ENCODE results near the gene ADAMTS14.

Gene ADAMTS14

DNA sequence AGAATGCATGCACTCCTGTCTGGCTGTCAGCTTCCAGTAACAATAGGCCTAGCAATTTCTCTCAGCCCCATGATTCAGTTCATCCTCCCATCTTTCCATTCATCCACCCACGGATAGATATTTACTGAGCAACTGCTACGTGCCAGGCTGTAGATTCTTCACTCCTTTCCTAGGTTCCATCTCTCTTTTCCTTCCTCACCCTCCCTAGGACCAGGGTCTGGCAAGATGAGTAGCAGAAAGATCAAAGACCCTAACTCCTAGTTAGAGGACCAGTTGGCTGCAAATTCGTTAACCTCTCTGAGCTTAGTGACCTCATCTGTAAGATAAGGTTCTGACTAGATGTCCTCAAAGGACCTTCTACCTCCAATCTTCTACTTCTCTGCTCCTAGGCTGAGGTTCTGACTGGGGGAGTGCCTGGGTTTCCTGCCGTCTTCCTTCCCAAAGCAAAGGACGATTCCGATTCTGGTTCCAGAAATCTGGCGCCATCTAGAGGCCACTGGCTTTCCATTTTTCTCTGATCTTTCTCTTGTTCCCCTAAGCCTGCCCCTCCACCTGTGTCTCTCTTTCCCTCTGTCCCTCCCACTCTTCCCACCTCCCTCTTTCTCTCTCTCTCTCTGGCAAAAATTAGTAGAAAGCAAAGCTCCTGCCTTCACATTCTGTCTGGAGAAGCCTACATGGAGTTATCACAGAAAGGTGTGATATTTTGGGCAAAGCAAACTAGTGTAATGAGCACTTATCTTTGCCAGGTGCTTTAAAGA is 86.6 kb downstream of the ADAMTS14 start:
- CTCF ChIA-PET, result interaction anchor here (0.6 to 6.7 kb wide), 18 partner anchors 10 to 1373 kb away, joined by 3 to 93 read pairs (median 4); no protein-coding TSS in a partner anchor

DNA sequence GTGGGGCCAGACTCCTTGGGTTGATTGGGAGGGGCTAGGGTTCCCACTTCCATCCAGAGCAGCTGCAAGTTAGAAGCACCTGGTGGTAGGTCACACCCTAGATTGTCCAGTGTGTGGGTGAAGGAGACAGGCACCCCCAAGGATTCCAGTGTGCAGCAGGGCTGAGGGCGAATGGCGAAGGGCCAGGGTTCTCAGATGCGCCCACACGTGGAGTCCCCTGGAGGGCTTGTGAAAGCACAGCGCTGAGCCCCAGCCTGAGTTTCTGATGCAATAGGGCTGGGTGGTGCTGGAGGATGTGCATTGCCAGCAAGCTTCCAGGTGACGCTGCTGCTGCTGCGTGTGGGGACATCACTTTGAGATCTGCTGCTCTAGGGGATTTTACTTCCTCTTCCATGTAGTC is 87.5 kb downstream of the ADAMTS14 start:
- TF ChIP-seq, protein P1, sequence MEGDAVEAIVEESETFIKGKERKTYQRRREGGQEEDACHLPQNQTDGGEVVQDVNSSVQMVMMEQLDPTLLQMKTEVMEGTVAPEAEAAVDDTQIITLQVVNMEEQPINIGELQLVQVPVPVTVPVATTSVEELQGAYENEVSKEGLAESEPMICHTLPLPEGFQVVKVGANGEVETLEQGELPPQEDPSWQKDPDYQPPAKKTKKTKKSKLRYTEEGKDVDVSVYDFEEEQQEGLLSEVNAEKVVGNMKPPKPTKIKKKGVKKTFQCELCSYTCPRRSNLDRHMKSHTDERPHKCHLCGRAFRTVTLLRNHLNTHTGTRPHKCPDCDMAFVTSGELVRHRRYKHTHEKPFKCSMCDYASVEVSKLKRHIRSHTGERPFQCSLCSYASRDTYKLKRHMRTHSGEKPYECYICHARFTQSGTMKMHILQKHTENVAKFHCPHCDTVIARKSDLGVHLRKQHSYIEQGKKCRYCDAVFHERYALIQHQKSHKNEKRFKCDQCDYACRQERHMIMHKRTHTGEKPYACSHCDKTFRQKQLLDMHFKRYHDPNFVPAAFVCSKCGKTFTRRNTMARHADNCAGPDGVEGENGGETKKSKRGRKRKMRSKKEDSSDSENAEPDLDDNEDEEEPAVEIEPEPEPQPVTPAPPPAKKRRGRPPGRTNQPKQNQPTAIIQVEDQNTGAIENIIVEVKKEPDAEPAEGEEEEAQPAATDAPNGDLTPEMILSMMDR (IDR thresholded peaks at IDR 0.05; ENCODE audit: control extremely low read depth, extremely low read depth, low read depth, missing control alignments), result no peak
- CTCF ChIA-PET, result interaction anchor here (0.6 to 6.7 kb wide), 14 partner anchors 11 to 298 kb away, joined by 3 to 93 read pairs (median 4); no protein-coding TSS in a partner anchor
- DNase-seq (ENCODE audit: extremely low spot score), result no peak
- POLR2A ChIA-PET, result no interaction called here

More for the DNA sequence above, 86.6 kb downstream of the ADAMTS14 start:
- TF ChIP-seq, protein P1 (IDR thresholded peaks at IDR 0.05; ENCODE audit: control extremely low read depth, extremely low read depth, low read depth, missing control alignments), result peak; percentile 64
- POLR2A ChIA-PET, result no interaction called here
- peak; percentile 73 for DNase-seq (ENCODE audit: extremely low spot score)

DNA sequence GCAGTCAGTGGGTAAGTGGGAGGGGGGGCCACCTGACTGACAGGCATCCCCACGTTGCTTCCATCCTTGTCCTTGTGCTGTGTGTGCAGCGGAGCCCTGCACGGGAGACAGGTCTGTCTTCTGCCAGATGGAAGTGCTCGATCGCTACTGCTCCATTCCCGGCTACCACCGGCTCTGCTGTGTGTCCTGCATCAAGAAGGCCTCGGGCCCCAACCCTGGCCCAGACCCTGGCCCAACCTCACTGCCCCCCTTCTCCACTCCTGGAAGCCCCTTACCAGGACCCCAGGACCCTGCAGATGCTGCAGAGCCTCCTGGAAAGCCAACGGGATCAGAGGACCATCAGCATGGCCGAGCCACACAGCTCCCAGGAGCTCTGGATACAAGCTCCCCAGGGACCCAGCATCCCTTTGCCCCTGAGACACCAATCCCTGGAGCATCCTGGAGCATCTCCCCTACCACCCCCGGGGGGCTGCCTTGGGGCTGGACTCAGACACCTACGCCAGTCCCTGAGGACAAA is 88.0 kb downstream of the ADAMTS14 start:
- POLR2A ChIA-PET, result no interaction called here
- CTCF ChIA-PET, result interaction anchor here (1.3 to 6.7 kb wide), 10 partner anchors 11 to 299 kb away, joined by 3 to 93 read pairs (median 6); no protein-coding TSS in a partner anchor
- TF ChIP-seq, protein P1 (IDR thresholded peaks at IDR 0.05; ENCODE audit: control extremely low read depth, extremely low read depth, low read depth, missing control alignments), result no peak
- no peak for DNase-seq (ENCODE audit: extremely low spot score)

DNA sequence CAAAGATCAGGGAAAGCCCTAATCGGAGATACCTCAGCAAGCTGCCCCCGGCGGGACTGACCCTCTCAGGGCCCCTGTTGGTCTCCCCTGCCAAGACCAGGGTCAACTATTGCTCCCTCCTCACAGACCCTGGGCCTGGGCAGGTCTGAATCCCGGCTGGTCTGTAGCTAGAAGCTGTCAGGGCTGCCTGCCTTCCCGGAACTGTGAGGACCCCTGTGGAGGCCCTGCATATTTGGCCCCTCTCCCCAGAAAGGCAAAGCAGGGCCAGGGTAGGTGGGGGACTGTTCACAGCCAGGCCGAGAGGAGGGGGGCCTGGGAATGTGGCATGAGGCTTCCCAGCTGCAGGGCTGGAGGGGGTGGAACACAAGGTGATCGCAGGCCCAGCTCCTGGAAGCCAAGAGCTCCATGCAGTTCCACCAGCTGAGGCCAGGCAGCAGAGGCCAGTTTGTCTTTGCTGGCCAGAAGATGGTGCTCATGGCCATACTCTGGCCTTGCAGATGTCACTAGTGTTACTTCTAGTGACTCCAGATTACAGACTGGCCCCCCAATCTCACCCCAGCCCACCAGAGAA is 88.8 kb downstream of the ADAMTS14 start:
- CTCF ChIA-PET, result interaction anchor here (0.6 to 6.7 kb wide), 7 partner anchors 10 to 300 kb away, joined by 3 to 93 read pairs (median 5); no protein-coding TSS in a partner anchor

DNA sequence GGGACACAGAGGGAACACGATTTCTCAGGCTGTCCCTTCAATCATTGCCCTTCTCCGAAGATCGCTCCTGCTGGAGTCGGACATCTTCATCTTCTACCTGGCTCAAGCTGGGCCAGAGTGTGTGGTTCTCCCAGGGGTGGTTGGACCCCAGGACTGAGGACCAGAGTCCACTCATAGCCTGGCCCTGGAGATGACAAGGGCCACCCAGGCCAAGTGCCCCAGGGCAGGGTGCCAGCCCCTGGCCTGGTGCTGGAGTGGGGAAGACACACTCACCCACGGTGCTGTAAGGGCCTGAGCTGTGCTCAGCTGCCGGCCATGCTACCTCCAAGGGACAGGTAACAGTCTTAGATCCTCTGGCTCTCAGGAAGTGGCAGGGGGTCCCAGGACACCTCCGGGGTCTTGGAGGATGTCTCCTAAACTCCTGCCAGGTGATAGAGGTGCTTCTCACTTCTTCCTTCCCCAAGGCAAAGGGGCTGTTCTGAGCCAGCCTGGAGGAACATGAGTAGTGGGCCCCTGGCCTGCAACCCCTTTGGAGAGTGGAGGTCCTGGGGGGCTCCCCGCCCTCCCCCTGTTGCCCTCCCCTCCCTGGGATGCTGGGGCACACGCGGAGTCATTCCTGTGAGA is 89.5 kb downstream of the ADAMTS14 start:
- TF ChIP-seq, protein P1 (IDR thresholded peaks at IDR 0.05; ENCODE audit: control extremely low read depth, extremely low read depth, low read depth, missing control alignments), result no peak
- DNase-seq (ENCODE audit: extremely low spot score), result no peak
- ChIA-PET CTCF (interaction anchor here (1.3 to 6.7 kb wide), 4 partner anchors 9 to 301 kb away, joined by 4 to 93 read pairs (median 6); no protein-coding TSS in a partner anchor), POLR2A (no interaction called here)

More for the DNA sequence above, 88.8 kb downstream of the ADAMTS14 start:
- DNase-seq (ENCODE audit: extremely low spot score), result no peak
- POLR2A ChIA-PET, result no interaction called here
- TF ChIP-seq, protein P1 (IDR thresholded peaks at IDR 0.05; ENCODE audit: control extremely low read depth, extremely low read depth, low read depth, missing control alignments), result no peak
